DOHH2 (cell line): ENCODE measurements around the gene ASB7.

ENCODE experiments used
- H3F3A ChIP-seq: fragments of 200-600 bp; sonication (generic), shearing (Covaris generic); 2 replicates; pipeline ENCODE4 v1.6.0; 2016; ENCODE audit warnings: antibody characterized with exemption, mild to moderate bottlenecking; ENCODE audit not compliant: control insufficient read depth, insufficient read depth
- H3K27ac ChIP-seq: fragments of 200-600 bp; sonication (generic); 2 replicates; pipeline ENCODE4 v1.5.1; 2014; ENCODE audit warnings: low read depth, mild to moderate bottlenecking, low read length, moderate library complexity
- H3K27me3 ChIP-seq: fragments of 200-600 bp; sonication (generic); 2 replicates; pipeline ENCODE4 v1.6.1; 2014; ENCODE audit warnings: mild to moderate bottlenecking, low read length, mixed read lengths; ENCODE audit not compliant: control insufficient read depth
- H3K36me3 ChIP-seq: fragments of 200-600 bp; sonication (generic); 2 replicates; pipeline ENCODE4 v1.6.1; 2014; ENCODE audit warnings: mild to moderate bottlenecking, low read length, moderate library complexity, mixed read lengths; ENCODE audit not compliant: control insufficient read depth
- H3K4me1 ChIP-seq: fragments of 200-600 bp; sonication (generic); 2 replicates; pipeline ENCODE4 v1.6.1; 2014; ENCODE audit warnings: mild to moderate bottlenecking, low read length, mixed read lengths; ENCODE audit not compliant: control insufficient read depth
- H3K4me2 ChIP-seq: fragments of 200-600 bp; sonication (generic); 2 replicates; pipeline ENCODE4 v1.6.0; 2014; ENCODE audit warnings: mild to moderate bottlenecking, low read length, moderate library complexity
- H3K4me3 ChIP-seq: fragments of 200-600 bp; sonication (generic); 2 replicates; pipeline ENCODE4 v1.5.1; 2014; ENCODE audit warnings: mild to moderate bottlenecking, low read length, mixed read lengths
- H3K79me2 ChIP-seq: fragments of 200-600 bp; sonication (generic); 2 replicates; pipeline ENCODE4 v1.6.1; 2014; ENCODE audit warnings: mild to moderate bottlenecking, low read length, mixed read lengths; ENCODE audit not compliant: control insufficient read depth
- H3K9me2 ChIP-seq: fragments of 200-600 bp; sonication (generic); replicated peaks from 2 replicates; pipeline ENCODE4 v1.6.1; 2014; ENCODE audit warnings: mild to moderate bottlenecking, low read length, mixed read lengths; ENCODE audit not compliant: control insufficient read depth
- H3K9me3 ChIP-seq: fragments of 200-600 bp; sonication (generic); 2 replicates; pipeline ENCODE4 v1.6.1; 2014; ENCODE audit warnings: antibody characterized with exemption, low read length, mixed read lengths; ENCODE audit not compliant: control insufficient read depth, insufficient read depth
- H4K20me1 ChIP-seq: fragments of 200-600 bp; sonication (generic); 2 replicates; pipeline ENCODE4 v1.6.0; 2014; ENCODE audit warnings: low read depth, mild to moderate bottlenecking, antibody characterized with exemption, low read length, moderate library complexity; ENCODE audit not compliant: control insufficient read depth, insufficient read depth
- EZH2phosphoT487 ChIP-seq: fragments of 200-600 bp; sonication (generic); IDR thresholded peaks from 2 replicates; pipeline ENCODE4 v1.6.1; 2017; ENCODE audit warnings: borderline replicate concordance, mild to moderate bottlenecking, antibody characterized with exemption, low read length, moderate library complexity, mixed read lengths
- TF ChIP-seq, protein P1 (sequence below): fragments of 200-600 bp; sonication (generic); IDR thresholded peaks from one replicate; pipeline ENCODE4 v1.5.1; 2014; ENCODE audit warnings: antibody characterized with exemption, mild to moderate bottlenecking, low read depth, low read length; ENCODE audit not compliant: poor library complexity, severe bottlenecking

The ASB7 gene

DNA sequence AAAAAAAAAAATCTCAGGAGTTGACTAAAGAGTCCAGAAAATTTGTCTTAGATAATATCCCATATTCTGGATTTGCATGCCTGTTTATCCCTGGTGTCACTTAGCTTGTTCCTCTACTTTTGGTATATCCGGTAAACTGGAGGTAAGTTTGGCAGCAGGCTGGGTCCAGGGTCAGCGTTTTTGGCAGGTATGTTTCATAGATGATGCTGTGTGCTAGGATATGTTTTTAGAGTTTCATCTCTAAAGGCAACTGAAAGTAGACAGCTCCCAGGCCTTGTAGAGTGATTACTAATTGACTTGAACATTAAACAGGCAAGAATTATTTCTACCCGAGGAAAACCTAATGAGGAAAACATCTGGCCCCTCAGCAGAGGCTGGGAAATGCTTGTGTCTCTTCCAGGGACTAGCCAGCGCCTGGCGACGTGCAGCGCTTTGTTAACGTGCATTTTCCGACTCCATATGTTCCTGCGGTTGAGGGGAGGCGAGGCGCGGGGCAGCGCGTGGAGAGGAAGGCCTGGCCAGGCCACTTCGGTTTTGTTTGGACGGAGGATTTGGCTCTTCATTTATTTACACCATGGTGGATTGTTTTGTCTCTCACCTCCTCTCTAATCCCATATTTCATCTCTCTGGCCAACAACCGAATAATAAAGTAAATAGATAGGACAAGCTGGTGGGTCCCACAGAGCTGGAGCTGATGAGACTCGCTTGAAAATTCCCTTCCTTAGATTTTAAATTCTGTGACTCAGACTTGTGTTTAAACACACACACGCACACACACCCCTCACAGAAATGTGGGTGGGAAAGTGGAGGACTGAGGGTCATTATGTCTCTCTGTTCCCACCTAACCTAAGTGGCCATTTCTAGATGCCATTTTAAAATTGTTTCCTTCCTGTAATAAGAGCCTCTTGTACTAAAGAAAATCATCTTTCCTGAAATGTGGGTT, 65.3 kb downstream of the ASB7 start:
- no peaks in the 10 kb centered on the region for H3K27me3 ChIP-seq
- no peak overlapping the region for H3K4me2 ChIP-seq
- TF ChIP-seq, protein P1, sequence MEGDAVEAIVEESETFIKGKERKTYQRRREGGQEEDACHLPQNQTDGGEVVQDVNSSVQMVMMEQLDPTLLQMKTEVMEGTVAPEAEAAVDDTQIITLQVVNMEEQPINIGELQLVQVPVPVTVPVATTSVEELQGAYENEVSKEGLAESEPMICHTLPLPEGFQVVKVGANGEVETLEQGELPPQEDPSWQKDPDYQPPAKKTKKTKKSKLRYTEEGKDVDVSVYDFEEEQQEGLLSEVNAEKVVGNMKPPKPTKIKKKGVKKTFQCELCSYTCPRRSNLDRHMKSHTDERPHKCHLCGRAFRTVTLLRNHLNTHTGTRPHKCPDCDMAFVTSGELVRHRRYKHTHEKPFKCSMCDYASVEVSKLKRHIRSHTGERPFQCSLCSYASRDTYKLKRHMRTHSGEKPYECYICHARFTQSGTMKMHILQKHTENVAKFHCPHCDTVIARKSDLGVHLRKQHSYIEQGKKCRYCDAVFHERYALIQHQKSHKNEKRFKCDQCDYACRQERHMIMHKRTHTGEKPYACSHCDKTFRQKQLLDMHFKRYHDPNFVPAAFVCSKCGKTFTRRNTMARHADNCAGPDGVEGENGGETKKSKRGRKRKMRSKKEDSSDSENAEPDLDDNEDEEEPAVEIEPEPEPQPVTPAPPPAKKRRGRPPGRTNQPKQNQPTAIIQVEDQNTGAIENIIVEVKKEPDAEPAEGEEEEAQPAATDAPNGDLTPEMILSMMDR: no peak
- TF ChIP-seq EZH2phosphoT487: no peak
- H3F3A ChIP-seq: no peaks in the 10 kb centered on the region
- no peak overlapping the region for H3K4me3 ChIP-seq
- H3K36me3 ChIP-seq: no peaks in the 10 kb centered on the region
- no peaks in the 10 kb centered on the region for H3K9me2 ChIP-seq
- H4K20me1 ChIP-seq: no peaks in the 10 kb centered on the region
- no peaks in the 10 kb centered on the region for H3K9me3 ChIP-seq
- no peaks in the 10 kb centered on the region for H3K4me1 ChIP-seq
- no peak overlapping the region for H3K27ac ChIP-seq
- H3K79me2 ChIP-seq: no peaks in the 10 kb centered on the region

DNA sequence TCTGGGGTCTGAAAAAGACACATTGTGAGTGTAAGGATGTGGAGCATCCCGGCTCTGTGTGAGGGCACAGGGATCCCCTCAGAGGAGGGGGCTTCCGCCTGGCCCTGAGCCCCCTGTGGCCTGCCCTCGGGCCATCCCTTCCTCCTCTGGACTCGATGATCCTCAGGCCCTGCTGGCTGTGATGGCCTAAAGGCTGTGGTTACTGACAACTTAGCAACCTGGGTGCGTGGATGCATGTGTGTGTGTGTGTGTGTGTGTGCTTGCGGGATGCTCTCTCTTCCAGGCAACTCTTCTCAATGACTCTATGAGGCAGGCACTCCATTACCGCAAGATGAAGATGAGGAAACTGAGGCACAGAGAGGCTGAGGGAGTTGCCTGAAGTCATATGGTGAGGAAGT, 66.0 kb downstream of the ASB7 start:
- H3K27ac ChIP-seq: no peak overlapping the region
- no peaks in the 10 kb centered on the region for H3K4me1 ChIP-seq

DNA sequence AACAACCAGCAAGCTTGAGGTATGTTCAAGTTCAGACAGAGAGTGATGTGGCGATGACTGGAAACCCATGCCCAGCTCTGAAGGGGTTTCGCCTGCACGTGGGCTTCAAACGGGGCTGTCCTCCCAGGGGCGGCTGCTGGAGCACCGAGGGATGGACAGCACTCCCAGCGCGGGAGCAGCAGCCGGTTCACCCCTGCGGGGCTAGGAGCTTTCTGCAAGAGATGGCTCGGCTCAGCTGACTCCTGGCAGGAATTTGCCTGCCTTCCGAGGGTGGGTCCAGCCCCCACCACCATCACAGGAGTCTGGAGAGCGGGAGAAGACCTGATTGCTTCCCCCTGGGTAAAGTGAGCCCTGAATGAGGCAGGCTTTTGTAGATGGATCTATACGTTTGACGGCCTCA, 66.9 kb downstream of the ASB7 start:
- Histone ChIP-seq H3F3A (no peaks in the 10 kb centered on the region), H3K27ac (no peak overlapping the region), H3K9me3 (no peaks in the 10 kb centered on the region), H3K79me2 (no peaks in the 10 kb centered on the region), H3K4me2 (no peak overlapping the region), H3K4me3 (no peak overlapping the region), H3K27me3 (no peaks in the 10 kb centered on the region), H4K20me1 (no peaks in the 10 kb centered on the region), H3K9me2 (no peaks in the 10 kb centered on the region), H3K4me1 (no peaks in the 10 kb centered on the region), H3K36me3 (no peaks in the 10 kb centered on the region)
- no peak for TF ChIP-seq EZH2phosphoT487
- TF ChIP-seq, protein P1: no peak

More for the DNA sequence above, 66.0 kb downstream of the ASB7 start:
- H3K27me3 ChIP-seq: no peaks in the 10 kb centered on the region
- no peak overlapping the region for H3K4me3 ChIP-seq
- no peaks in the 10 kb centered on the region for H3K36me3 ChIP-seq
- no peaks in the 10 kb centered on the region for H3K9me3 ChIP-seq
- no peaks in the 10 kb centered on the region for H3F3A ChIP-seq
- H3K9me2 ChIP-seq: no peaks in the 10 kb centered on the region
- H3K4me2 ChIP-seq: no peak overlapping the region
- H3K79me2 ChIP-seq: no peaks in the 10 kb centered on the region
- TF ChIP-seq EZH2phosphoT487: no peak
- TF ChIP-seq, protein P1: no peak
- no peaks in the 10 kb centered on the region for H4K20me1 ChIP-seq
